K562 (cell line): ENCODE results near the gene ZNF571.

Source experiments
- BRCA1 ChIP-seq, 2 experiments: fragments of 450-650 bp in 1 of 2; sonication (generic) in 1 of 2; formaldehyde crosslinking in 1 of 2; IDR thresholded peaks; 2 replicates each; pipeline versions ENCODE4 v1.5.0 to v1.6.1; 2017 to 2020; ENCODE audit warnings: mild to moderate bottlenecking in 1 of 2, missing genetic modification reagents in 1 of 2
- HDAC2 ChIP-seq: fragments of 450-650 bp; IDR thresholded peaks from 2 replicates; pipeline ENCODE4 v1.6.1; 2016; ENCODE audit warnings: mild to moderate bottlenecking
- SP1 ChIP-seq: sonication (generic); formaldehyde crosslinking; IDR thresholded peaks from 2 replicates; pipeline ENCODE4 v1.8.1; 2022; ENCODE audit warnings: mild to moderate bottlenecking, missing genetic modification reagents

GRCh38 chr19:37564624-37565369 is 29.8 kb downstream of the ZNF571 start:
- TF ChIP-seq HDAC2 (no peak), SP1 (CRISPR knock-in tag) (no peak), BRCA1 (IDR thresholded peaks at IDR 0.05) (no peak), BRCA1 (CRISPR knock-in tag; IDR thresholded peaks at IDR 0.05) (no peak)
